ENCODE data around the gene FLVCR2. TPM values are rescaled to one million over a fixed set of nuclear protein-coding genes. Genes with fewer than 3 reads are reported as not detected.

The FLVCR2 gene
- total and polyA plus RNA-seq, 2 donors (not counting 1 experiment from before 2014, with no cell fraction given): 0.31 to 1.6 TPM

- no peak for ATAC-seq (ENCODE audit: low read depth)
- Histone ChIP-seq H3K79me2 (ENCODE audit: control insufficient read depth, insufficient read depth, low read length) (no peaks in the 10 kb centered on the region), H3K27ac (ENCODE audit: low read length in 2 of 2) (no peak overlapping the region), H3K9ac (ENCODE audit: low read length) (no peak overlapping the region), H3K4me3 (ENCODE audit: control extremely low read depth in 1 of 5, extremely low read depth in 1 of 5, insufficient read depth in 1 of 5, low read depth in 2 of 5, low read length in 4 of 5) (no peak overlapping the region), H3K36me3 (replicated peaks in 1 of 2; ENCODE audit: control extremely low read depth in 1 of 2, control insufficient read depth in 1 of 2, extremely low read depth in 1 of 2, insufficient read depth in 2 of 2, low read length in 1 of 2) (peaks cover 0 to 4% of the 10 kb centered on the region in 2 experiments), H4K20me1 (ENCODE audit: control insufficient read depth, insufficient read depth, low read length, poor library complexity, severe bottlenecking) (no peaks in the 10 kb centered on the region), H3K27me3 (replicated peaks in 1 of 4; ENCODE audit: control extremely low read depth in 1 of 4, control insufficient read depth in 3 of 4, insufficient read depth in 4 of 4, low read length in 3 of 4) (no peaks in the 10 kb centered on the region), H2AFZ (ENCODE audit: insufficient read depth, low read depth, low read length, poor library complexity, severe bottlenecking) (no peak overlapping the region), H3K4me1 (ENCODE audit: control insufficient read depth in 2 of 2, insufficient read depth in 2 of 2, low read length in 2 of 2) (no peaks in the 10 kb centered on the region), H3K4me2 (replicated peaks; ENCODE audit: low read depth, low read length, poor library complexity, severe bottlenecking) (no peak overlapping the region), H3K9me3 (ENCODE audit: control extremely low read depth in 1 of 3, control insufficient read depth in 2 of 3, insufficient read depth in 1 of 3, low read length in 2 of 3) (no peaks in the 10 kb centered on the region)
- Mint-ChIP-seq H3K27ac (no peak overlapping the region), H3K4me1 (no peaks in the 10 kb centered on the region), H3K4me3 (no peak overlapping the region), H3K9me3 (ENCODE audit: insufficient read depth) (no peaks in the 10 kb centered on the region), H3K27me3 (no peaks in the 10 kb centered on the region)
- 93% methylated on average over 3 of the region's 3 CpGs for WGBS (ENCODE audit: insufficient coverage)
- DNase-seq: no peak
- CTCF ChIA-PET: interaction anchor here (0.7 to 2.0 kb wide), 2 partner anchors 13 to 25 kb away, joined by 3 to 7 read pairs; no protein-coding TSS in a partner anchor
- TF ChIP-seq EZH2 (IDR thresholded peaks at IDR 0.05; ENCODE audit: borderline replicate concordance, insufficient read depth, low read depth, low read length, poor library complexity, severe bottlenecking): no peak
- no peak for TF ChIP-seq CTCF (IDR thresholded peaks at IDR 0.05)
- POLR2A ChIA-PET: interaction anchor here (0.6 kb wide), 1 partner anchor 105 kb away, joined by 4 read pairs; no protein-coding TSS in a partner anchor
- intact Hi-C loops (cut with micrococcal nuclease): no loop called here
Measured at GRCh38 chr14:75640876-75641275, 62.5 kb downstream of the FLVCR2 start.

GRCh38 chr14:75643985-75644384 lies 65.6 kb downstream of the FLVCR2 start:
- H3K27me3 ChIP-seq (replicated peaks in 1 of 4; ENCODE audit: control extremely low read depth in 1 of 4, control insufficient read depth in 3 of 4, insufficient read depth in 4 of 4, low read length in 3 of 4): no peaks in the 10 kb centered on the region
- no peak overlapping the region for H3K27ac ChIP-seq (ENCODE audit: low read length in 2 of 2)
- Mint-ChIP-seq H3K9me3 (ENCODE audit: insufficient read depth) (no peaks in the 10 kb centered on the region), H3K4me1 (no peaks in the 10 kb centered on the region), H3K4me3 (no peak overlapping the region), H3K27ac (no peak overlapping the region), H3K27me3 (no peaks in the 10 kb centered on the region)
- TF ChIP-seq CTCF (IDR thresholded peaks at IDR 0.05) (no peak), EZH2 (IDR thresholded peaks at IDR 0.05; ENCODE audit: borderline replicate concordance, insufficient read depth, low read depth, low read length, poor library complexity, severe bottlenecking) (no peak)
- POLR2A ChIA-PET: no interaction called here
- H4K20me1 ChIP-seq (ENCODE audit: control insufficient read depth, insufficient read depth, low read length, poor library complexity, severe bottlenecking): no peaks in the 10 kb centered on the region
- WGBS (ENCODE audit: insufficient coverage): no CpG with 5 or more reads among the region's 4 CpGs
- H3K9me3 ChIP-seq (ENCODE audit: control extremely low read depth in 1 of 3, control insufficient read depth in 2 of 3, insufficient read depth in 1 of 3, low read length in 2 of 3): no peaks in the 10 kb centered on the region
- H3K36me3 ChIP-seq (replicated peaks in 1 of 2; ENCODE audit: control extremely low read depth in 1 of 2, control insufficient read depth in 1 of 2, extremely low read depth in 1 of 2, insufficient read depth in 2 of 2, low read length in 1 of 2): peaks cover 0 to 10% of the 10 kb centered on the region in 2 experiments
- DNase-seq (no peak), ATAC-seq (ENCODE audit: low read depth) (no peak)
- H3K4me2 ChIP-seq (replicated peaks; ENCODE audit: low read depth, low read length, poor library complexity, severe bottlenecking): no peak overlapping the region
- H3K9ac ChIP-seq (ENCODE audit: low read length): no peak overlapping the region
- no peaks in the 10 kb centered on the region for H3K4me1 ChIP-seq (ENCODE audit: control insufficient read depth in 2 of 2, insufficient read depth in 2 of 2, low read length in 2 of 2)
- CTCF ChIA-PET: interaction anchor here (1.3 kb wide), 1 partner anchor 10 kb away, joined by 4 read pairs; no protein-coding TSS in a partner anchor
- no peak overlapping the region for H3K4me3 ChIP-seq (ENCODE audit: control extremely low read depth in 1 of 5, extremely low read depth in 1 of 5, insufficient read depth in 1 of 5, low read depth in 2 of 5, low read length in 4 of 5)
- no peaks in the 10 kb centered on the region for H3K79me2 ChIP-seq (ENCODE audit: control insufficient read depth, insufficient read depth, low read length)
- intact Hi-C loops (cut with micrococcal nuclease): no loop called here
- no peak overlapping the region for H2AFZ ChIP-seq (ENCODE audit: insufficient read depth, low read depth, low read length, poor library complexity, severe bottlenecking)
